ENCODE results near the gene KCNH5.

The KCNH5 gene

GRCh38 chr14:62980693-62981092 is 64.6 kb downstream of the KCNH5 start:
- no peak overlapping the region for H3K14ac ChIP-seq (ENCODE audit: low read length)
- no CpG with 5 or more reads among the region's 7 CpGs for WGBS (ENCODE audit: extremely low coverage, insufficient coverage, insufficient read length)

GRCh38 chr14:62957562-62957961 is 87.7 kb downstream of the KCNH5 start:
- H3K18ac ChIP-seq (ENCODE audit: low read length) = no peak overlapping the region
- no peaks in the 10 kb centered on the region for H3K79me2 ChIP-seq (ENCODE audit: control insufficient read depth, insufficient read depth, low read length, poor library complexity)

More at GRCh38 chr14:62980693-62981092, 64.6 kb downstream of the KCNH5 start:
- no peak overlapping the region for H3K18ac ChIP-seq (ENCODE audit: low read length)
- no peak overlapping the region for H3K4me3 ChIP-seq (ENCODE audit: low read depth, low read length)
- no peaks in the 10 kb centered on the region for H3K4me1 ChIP-seq (ENCODE audit: control insufficient read depth in 1 of 2, insufficient read depth in 2 of 2, low read length in 2 of 2)
- H3K4ac ChIP-seq (ENCODE audit: low read depth, low read length) = no peak overlapping the region
- H4K8ac ChIP-seq (ENCODE audit: low read depth, low read length) = no peak overlapping the region
- DNase-seq = no peak
- H2BK5ac ChIP-seq (ENCODE audit: low read depth, low read length, poor library complexity) = no peak overlapping the region
- no peaks in the 10 kb centered on the region for H3K79me2 ChIP-seq (ENCODE audit: control insufficient read depth, insufficient read depth, low read length, poor library complexity)
- H3K27me3 ChIP-seq (ENCODE audit: insufficient read depth, low read length) = no peaks in the 10 kb centered on the region
- H3K9me3 ChIP-seq (ENCODE audit: insufficient read depth, low read depth, low read length) = no peaks in the 10 kb centered on the region
- H3K4me2 ChIP-seq (ENCODE audit: low read length) = no peak overlapping the region
- no peaks in the 10 kb centered on the region for H3K79me1 ChIP-seq (ENCODE audit: low read length)
- no peak overlapping the region for H4K91ac ChIP-seq (ENCODE audit: low read depth, low read length)
- no peak overlapping the region for H2AK5ac ChIP-seq (ENCODE audit: low read length)
- H2BK12ac ChIP-seq (ENCODE audit: low read length) = no peak overlapping the region
- H2AFZ ChIP-seq (ENCODE audit: insufficient read depth, low read length, poor library complexity) = no peak overlapping the region
- no peak overlapping the region for H3K9ac ChIP-seq (ENCODE audit: low read length)
- H3K23ac ChIP-seq (ENCODE audit: low read length) = no peak overlapping the region
- H3K27ac ChIP-seq (ENCODE audit: low read depth, low read length) = no peak overlapping the region
- H4K12ac ChIP-seq (ENCODE audit: low read depth, low read length) = no peak overlapping the region
- H3K36me3 ChIP-seq (ENCODE audit: control insufficient read depth in 1 of 2, insufficient read depth in 2 of 2, low read length in 2 of 2) = no peaks in the 10 kb centered on the region
- H2BK120ac ChIP-seq (ENCODE audit: insufficient read depth, low read length, poor library complexity) = no peak overlapping the region

GRCh38 chr14:62956413-62956812 is 88.8 kb downstream of the KCNH5 start:
- Histone ChIP-seq H3K9ac (ENCODE audit: low read length) (no peak overlapping the region), H3K27me3 (ENCODE audit: insufficient read depth, low read length) (no peaks in the 10 kb centered on the region), H4K12ac (ENCODE audit: low read depth, low read length) (no peak overlapping the region), H3K79me2 (ENCODE audit: control insufficient read depth, insufficient read depth, low read length, poor library complexity) (no peaks in the 10 kb centered on the region), H3K4ac (ENCODE audit: low read depth, low read length) (no peak overlapping the region), H2BK120ac (ENCODE audit: insufficient read depth, low read length, poor library complexity) (no peak overlapping the region), H3K23ac (ENCODE audit: low read length) (no peak overlapping the region), H3K4me1 (ENCODE audit: control insufficient read depth in 1 of 2, insufficient read depth in 2 of 2, low read length in 2 of 2) (no peaks in the 10 kb centered on the region), H3K18ac (ENCODE audit: low read length) (no peak overlapping the region), H3K9me3 (ENCODE audit: insufficient read depth, low read depth, low read length) (no peaks in the 10 kb centered on the region), H3K36me3 (ENCODE audit: control insufficient read depth in 1 of 2, insufficient read depth in 2 of 2, low read length in 2 of 2) (no peaks in the 10 kb centered on the region), H2AFZ (ENCODE audit: insufficient read depth, low read length, poor library complexity) (no peak overlapping the region), H2AK5ac (ENCODE audit: low read length) (no peak overlapping the region), H2BK12ac (ENCODE audit: low read length) (no peak overlapping the region), H3K4me3 (ENCODE audit: low read depth, low read length) (no peak overlapping the region), H3K27ac (ENCODE audit: low read depth, low read length) (no peak overlapping the region), H4K8ac (ENCODE audit: low read depth, low read length) (no peak overlapping the region), H4K91ac (ENCODE audit: low read depth, low read length) (no peak overlapping the region), H3K14ac (ENCODE audit: low read length) (no peak overlapping the region), H3K4me2 (ENCODE audit: low read length) (no peak overlapping the region), H3K79me1 (ENCODE audit: low read length) (no peaks in the 10 kb centered on the region), H2BK5ac (ENCODE audit: low read depth, low read length, poor library complexity) (no peak overlapping the region)
- no peak for DNase-seq
- WGBS (ENCODE audit: extremely low coverage, insufficient coverage, insufficient read length) = no CpG with 5 or more reads among the region's 2 CpGs

More at GRCh38 chr14:62957562-62957961, 87.7 kb downstream of the KCNH5 start:
- Histone ChIP-seq H2AFZ (ENCODE audit: insufficient read depth, low read length, poor library complexity) (no peak overlapping the region), H3K27ac (ENCODE audit: low read depth, low read length) (no peak overlapping the region), H3K14ac (ENCODE audit: low read length) (no peak overlapping the region), H2AK5ac (ENCODE audit: low read length) (no peak overlapping the region), H3K79me1 (ENCODE audit: low read length) (no peaks in the 10 kb centered on the region), H4K8ac (ENCODE audit: low read depth, low read length) (no peak overlapping the region), H3K9me3 (ENCODE audit: insufficient read depth, low read depth, low read length) (no peaks in the 10 kb centered on the region), H4K91ac (ENCODE audit: low read depth, low read length) (no peak overlapping the region), H3K4me3 (ENCODE audit: low read depth, low read length) (no peak overlapping the region), H3K4ac (ENCODE audit: low read depth, low read length) (no peak overlapping the region), H3K9ac (ENCODE audit: low read length) (no peak overlapping the region), H3K36me3 (ENCODE audit: control insufficient read depth in 1 of 2, insufficient read depth in 2 of 2, low read length in 2 of 2) (no peaks in the 10 kb centered on the region), H3K27me3 (ENCODE audit: insufficient read depth, low read length) (no peaks in the 10 kb centered on the region), H2BK12ac (ENCODE audit: low read length) (no peak overlapping the region), H3K4me1 (ENCODE audit: control insufficient read depth in 1 of 2, insufficient read depth in 2 of 2, low read length in 2 of 2) (no peaks in the 10 kb centered on the region), H3K23ac (ENCODE audit: low read length) (no peak overlapping the region), H3K4me2 (ENCODE audit: low read length) (no peak overlapping the region), H2BK5ac (ENCODE audit: low read depth, low read length, poor library complexity) (no peak overlapping the region), H2BK120ac (ENCODE audit: insufficient read depth, low read length, poor library complexity) (no peak overlapping the region), H4K12ac (ENCODE audit: low read depth, low read length) (no peak overlapping the region)
- no CpG with 5 or more reads among the region's 1 CpG for WGBS (ENCODE audit: extremely low coverage, insufficient coverage, insufficient read length)
- no peak for DNase-seq

- no peak overlapping the region for H3K18ac ChIP-seq (ENCODE audit: low read length)
- no peak overlapping the region for H2AK5ac ChIP-seq (ENCODE audit: low read length)
- no peaks in the 10 kb centered on the region for H3K27me3 ChIP-seq (ENCODE audit: insufficient read depth, low read length)
- H2BK5ac ChIP-seq (ENCODE audit: low read depth, low read length, poor library complexity) = no peak overlapping the region
- H3K14ac ChIP-seq (ENCODE audit: low read length) = no peak overlapping the region
- no peak overlapping the region for H3K4me2 ChIP-seq (ENCODE audit: low read length)
- H3K4me3 ChIP-seq (ENCODE audit: low read depth, low read length) = no peak overlapping the region
- H3K23ac ChIP-seq (ENCODE audit: low read length) = no peak overlapping the region
- no peak overlapping the region for H4K12ac ChIP-seq (ENCODE audit: low read depth, low read length)
- no peaks in the 10 kb centered on the region for H3K9me3 ChIP-seq (ENCODE audit: insufficient read depth, low read depth, low read length)
- H2AFZ ChIP-seq (ENCODE audit: insufficient read depth, low read length, poor library complexity) = no peak overlapping the region
- no peaks in the 10 kb centered on the region for H3K36me3 ChIP-seq (ENCODE audit: control insufficient read depth in 1 of 2, insufficient read depth in 2 of 2, low read length in 2 of 2)
- H3K4me1 ChIP-seq (ENCODE audit: control insufficient read depth in 1 of 2, insufficient read depth in 2 of 2, low read length in 2 of 2) = no peaks in the 10 kb centered on the region
- H3K27ac ChIP-seq (ENCODE audit: low read depth, low read length) = no peak overlapping the region
- no CpG with 5 or more reads among the region's 2 CpGs for WGBS (ENCODE audit: extremely low coverage, insufficient coverage, insufficient read length)
- H4K8ac ChIP-seq (ENCODE audit: low read depth, low read length) = no peak overlapping the region
- no peaks in the 10 kb centered on the region for H3K79me2 ChIP-seq (ENCODE audit: control insufficient read depth, insufficient read depth, low read length, poor library complexity)
- no peak overlapping the region for H3K9ac ChIP-seq (ENCODE audit: low read length)
- no peak overlapping the region for H2BK12ac ChIP-seq (ENCODE audit: low read length)
- H2BK120ac ChIP-seq (ENCODE audit: insufficient read depth, low read length, poor library complexity) = no peak overlapping the region
- H4K91ac ChIP-seq (ENCODE audit: low read depth, low read length) = no peak overlapping the region
- H3K4ac ChIP-seq (ENCODE audit: low read depth, low read length) = no peak overlapping the region
- no peaks in the 10 kb centered on the region for H3K79me1 ChIP-seq (ENCODE audit: low read length)
- DNase-seq = no peak
Measured at GRCh38 chr14:62954165-62954564, 91.1 kb downstream of the KCNH5 start.
